Skin epidermis (tissue), 12 donors: Measurements from ENCODE around the gene RHOBTB3.
A peak's percentile ranks its signal among the peaks of the same experiment; 100 is the strongest.
"Not testable (repeated sequence)": the region's sequence is repeated elsewhere in the genome, so short reads cannot be mapped to it uniquely, and the experiment has no call there.

ENCODE experiments used
- H3K27ac ChIP-seq, 21 experiments: fragments of 200-600 bp; sonication (generic) in 11 of 21; one replicate each; pipeline ENCODE4 v1.5.0; 2020; ENCODE audit warnings: mild to moderate bottlenecking in 3 of 21, inconsistent platforms in 2 of 21, moderate library complexity in 2 of 21
- H3K4me3 ChIP-seq, 7 experiments: fragments of 200-600 bp; sonication (generic) in 2 of 7; one replicate each; pipeline ENCODE4 v1.5.0; 2020; ENCODE audit warnings: inconsistent platforms in 2 of 7, mild to moderate bottlenecking in 2 of 7, moderate library complexity in 1 of 7

Gene RHOBTB3

GRCh38 chr5:95730730-95731570 lies at the start of gene RHOBTB3:
TSS of gene RHOBTB3 (plus strand) at chr5:95731336. CDS start at chr5:95731683, 347 bp downstream.
- H3K27ac ChIP-seq, result peak within 1 kb of the TSS; percentile 50 to 94 (median 85)
- H3K4me3 ChIP-seq, result peak within 1 kb of the TSS; percentile 57 to 77 (median 67)

GRCh38 chr5:95682891-95683290 lies 48.2 kb upstream of the RHOBTB3 start, which contains the start of gene SPATA9:
TSS of gene SPATA9 (minus strand) at chr5:95682991. CDS start at chr5:95682854, 137 bp downstream.
- Histone ChIP-seq H3K27ac (no peak within 1 kb of the TSS), H3K4me3 (no peak within 1 kb of the TSS)

GRCh38 chr5:95684361-95684760 lies 46.8 kb upstream of the RHOBTB3 start:
- H3K4me3 ChIP-seq, result no peak overlapping the region
- no peak overlapping the region for H3K27ac ChIP-seq

- H3K27ac ChIP-seq, result no peak overlapping the region
- H3K4me3 ChIP-seq, result no peak overlapping the region
These were observed 44.5 kb upstream of the RHOBTB3 start for GRCh38 chr5:95686651-95687050.

GRCh38 chr5:95689680-95690079 lies 41.5 kb upstream of the RHOBTB3 start:
- Histone ChIP-seq H3K4me3 (no peak overlapping the region), H3K27ac (no peak overlapping the region)

- Histone ChIP-seq H3K27ac (no peak overlapping the region), H3K4me3 (no peak overlapping the region)
These were observed 40.8 kb upstream of the RHOBTB3 start for GRCh38 chr5:95690333-95690732.

GRCh38 chr5:95697781-95698681 lies 33.1 kb upstream of the RHOBTB3 start:
- H3K27ac ChIP-seq, result no peak overlapping the region
- H3K4me3 ChIP-seq, result no peak overlapping the region

- H3K4me3 ChIP-seq, result no peak overlapping the region
- H3K27ac ChIP-seq, result no peak overlapping the region
These were observed 31.8 kb upstream of the RHOBTB3 start for GRCh38 chr5:95699337-95699736.

GRCh38 chr5:95701074-95701473 lies 30.1 kb upstream of the RHOBTB3 start:
- no peak overlapping the region for H3K27ac ChIP-seq
- H3K4me3 ChIP-seq, result no peak overlapping the region

- no peak overlapping the region for H3K27ac ChIP-seq
- no peak overlapping the region for H3K4me3 ChIP-seq
These were observed 27.0 kb upstream of the RHOBTB3 start for GRCh38 chr5:95704150-95704549.

GRCh38 chr5:95706196-95706595 lies 24.9 kb upstream of the RHOBTB3 start:
- H3K27ac ChIP-seq, H3K4me3 ChIP-seq: not testable (repeated sequence)

- no peak overlapping the region for H3K27ac ChIP-seq
- no peak overlapping the region for H3K4me3 ChIP-seq
These were observed 24.1 kb upstream of the RHOBTB3 start for GRCh38 chr5:95707055-95707454.

GRCh38 chr5:95707534-95708188 lies 23.5 kb upstream of the RHOBTB3 start:
- H3K27ac ChIP-seq, H3K4me3 ChIP-seq: not testable (repeated sequence)

GRCh38 chr5:95708876-95709275 lies 22.3 kb upstream of the RHOBTB3 start:
- Histone ChIP-seq H3K4me3 (no peak overlapping the region), H3K27ac (no peak overlapping the region)

GRCh38 chr5:95709967-95710650 lies 21.0 kb upstream of the RHOBTB3 start:
- Histone ChIP-seq H3K27ac (no peak overlapping the region), H3K4me3 (no peak overlapping the region)

- H3K4me3 ChIP-seq, H3K27ac ChIP-seq: not testable (repeated sequence)
These were observed 20.3 kb upstream of the RHOBTB3 start for GRCh38 chr5:95710651-95711500.

GRCh38 chr5:95711501-95712346 lies 19.4 kb upstream of the RHOBTB3 start:
- Histone ChIP-seq H3K27ac (no peak overlapping the region), H3K4me3 (no peak overlapping the region)
